ENCODE measurements around the gene EMC6.

The EMC6 gene

DNA sequence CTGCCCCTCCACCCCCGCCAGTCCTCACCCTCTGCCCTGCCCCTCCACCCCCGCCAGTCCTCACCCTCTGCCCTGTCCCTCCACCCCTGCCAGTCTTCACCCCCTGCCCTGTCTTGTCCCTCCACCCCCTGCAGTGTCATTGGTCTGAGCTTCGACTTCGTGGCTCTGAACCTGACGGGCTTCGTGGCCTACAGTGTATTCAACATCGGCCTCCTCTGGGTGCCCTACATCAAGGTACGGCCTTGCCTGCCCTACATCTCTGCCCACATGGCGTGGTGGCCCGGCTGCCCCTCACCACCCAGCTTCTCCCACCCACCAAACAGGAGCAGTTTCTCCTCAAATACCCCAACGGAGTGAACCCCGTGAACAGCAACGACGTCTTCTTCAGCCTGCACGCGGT, 12.3 kb upstream of the EMC6 start:
- no peak for DNase-seq (ENCODE audit: low spot score)

- no peak for DNase-seq (ENCODE audit: low spot score)
Observed at GRCh38 chr17:3656755-3657587, 11.6 kb upstream of the EMC6 start.

DNA sequence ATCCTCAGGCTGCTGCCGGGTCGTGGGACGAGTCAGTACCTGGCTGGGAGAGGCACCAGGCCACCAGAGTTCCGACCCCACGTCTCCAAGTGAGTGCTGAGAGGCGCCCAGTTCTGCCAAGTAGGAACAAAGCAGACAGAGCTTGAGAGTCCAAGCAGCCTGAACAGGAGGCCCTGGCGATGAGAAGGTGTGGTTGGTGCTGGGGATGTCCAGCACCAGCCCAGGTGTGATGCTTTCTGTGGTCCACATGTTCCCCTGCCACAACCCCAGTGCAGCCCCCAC, 11.1 kb upstream of the EMC6 start:
- DNase-seq (ENCODE audit: low spot score), result no peak

- no peak for DNase-seq (ENCODE audit: low spot score)
Observed at GRCh38 chr17:3657874-3658783, 10.5 kb upstream of the EMC6 start.

DNA sequence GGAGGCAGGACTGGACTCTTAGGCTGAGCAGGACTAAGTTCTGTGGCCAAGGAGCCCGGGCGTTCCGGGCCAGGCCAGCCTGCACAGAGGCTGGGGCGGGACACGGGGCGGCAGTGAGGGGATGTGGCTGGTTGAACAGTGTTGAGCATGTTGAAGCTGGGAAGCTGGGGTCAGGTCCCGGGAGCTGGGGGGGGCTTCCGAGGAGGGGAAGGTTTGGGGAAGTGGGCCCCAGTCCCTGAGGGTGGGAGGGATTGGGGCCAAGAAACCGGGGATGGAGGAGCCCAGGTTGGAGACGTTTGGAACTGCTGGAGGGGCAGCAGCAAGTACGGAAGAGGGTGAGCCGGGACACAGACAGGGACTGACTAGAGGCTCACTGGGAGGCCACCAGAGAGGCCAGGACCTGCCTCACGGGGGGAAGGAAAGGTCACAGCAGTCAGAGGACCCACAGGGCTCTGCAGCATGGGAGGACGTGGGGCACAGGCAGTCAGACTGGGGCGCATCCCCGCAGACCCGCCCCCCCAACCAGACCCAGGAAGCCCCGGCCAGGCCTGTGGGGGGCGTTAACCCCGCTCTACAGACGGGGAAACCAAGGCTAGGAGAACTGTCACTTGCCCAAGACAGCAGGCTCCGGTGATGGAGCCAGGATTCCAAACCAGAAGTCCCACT, 9.7 kb upstream of the EMC6 start:
- DNase-seq (ENCODE audit: low spot score), result no peak

DNA sequence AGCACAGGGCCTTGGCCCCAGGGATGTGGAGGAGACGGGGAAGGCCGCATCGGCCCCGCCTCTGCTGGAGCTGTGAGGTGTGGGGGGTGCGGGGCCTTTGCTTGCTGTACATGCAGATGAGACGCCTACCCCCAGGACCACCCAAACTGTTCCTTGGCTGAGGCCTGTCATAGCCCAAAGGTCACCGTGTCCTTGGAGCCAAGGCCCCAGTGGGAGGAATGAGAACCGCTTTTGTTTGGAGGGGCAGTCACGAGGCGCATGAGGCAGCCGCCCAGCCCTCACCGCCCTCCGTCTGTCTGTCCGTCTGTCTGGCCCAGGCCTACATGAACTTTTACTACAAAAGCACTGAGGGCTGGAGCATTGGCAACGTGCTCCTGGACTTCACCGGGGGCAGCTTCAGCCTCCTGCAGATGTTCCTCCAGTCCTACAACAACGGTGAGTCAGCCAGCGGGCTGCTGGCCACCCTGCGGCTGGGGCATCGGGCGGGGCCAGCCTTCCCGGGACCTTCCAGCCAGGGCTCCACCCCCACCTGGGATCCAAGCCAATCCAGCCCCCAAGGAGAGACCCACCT, 9.0 kb upstream of the EMC6 start:
- DNase-seq (ENCODE audit: low spot score), result peak; percentile 94

GRCh38 chr17:3660311-3660891, 8.2 kb upstream of the EMC6 start:
- DNase-seq (ENCODE audit: low spot score), result no peak

- DNase-seq (ENCODE audit: low spot score), result no peak
Observed at GRCh38 chr17:3663102-3664011, 5.3 kb upstream of the EMC6 start.

DNA sequence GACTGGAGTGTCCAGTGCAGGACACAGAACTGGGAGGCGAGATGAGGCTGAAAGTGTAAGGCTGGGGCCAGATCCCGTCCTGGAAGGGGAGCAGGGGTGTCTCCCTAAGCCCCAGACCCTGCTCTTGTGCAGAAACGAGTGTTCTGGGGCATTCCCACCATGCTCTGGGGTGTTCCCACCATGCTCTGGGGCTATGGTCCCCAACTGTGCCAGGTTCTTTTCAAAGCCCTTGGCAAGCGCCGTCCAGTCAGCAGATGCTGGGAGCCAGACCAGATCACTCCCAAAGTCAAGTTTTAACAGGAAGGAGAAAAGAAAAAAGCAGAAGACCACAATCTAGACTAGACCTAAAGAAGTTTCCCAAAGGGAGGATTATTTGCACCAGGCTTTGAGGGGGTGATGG, 2.8 kb upstream of the EMC6 start:
- no peak for DNase-seq (ENCODE audit: low spot score)

- DNase-seq (ENCODE audit: low spot score), result no peak
Observed at GRCh38 chr17:3666516-3666915, 2.1 kb upstream of the EMC6 start.

- DNase-seq (ENCODE audit: low spot score), result peak; percentile 95
Observed at GRCh38 chr17:3667366-3668278, 990 bp upstream of the EMC6 start.

- no peak for DNase-seq (ENCODE audit: low spot score)
Observed at GRCh38 chr17:3669085-3669347, 404 bp downstream of the EMC6 start.

GRCh38 chr17:3669548-3669947, 936 bp downstream of the EMC6 start:
- DNase-seq (ENCODE audit: low spot score), result no peak

GRCh38 chr17:3672571-3672970, 4.0 kb downstream of the EMC6 start:
- DNase-seq (ENCODE audit: low spot score), result no peak

GRCh38 chr17:3675886-3676285, 7.3 kb downstream of the EMC6 start:
- no peak for DNase-seq (ENCODE audit: low spot score)

DNA sequence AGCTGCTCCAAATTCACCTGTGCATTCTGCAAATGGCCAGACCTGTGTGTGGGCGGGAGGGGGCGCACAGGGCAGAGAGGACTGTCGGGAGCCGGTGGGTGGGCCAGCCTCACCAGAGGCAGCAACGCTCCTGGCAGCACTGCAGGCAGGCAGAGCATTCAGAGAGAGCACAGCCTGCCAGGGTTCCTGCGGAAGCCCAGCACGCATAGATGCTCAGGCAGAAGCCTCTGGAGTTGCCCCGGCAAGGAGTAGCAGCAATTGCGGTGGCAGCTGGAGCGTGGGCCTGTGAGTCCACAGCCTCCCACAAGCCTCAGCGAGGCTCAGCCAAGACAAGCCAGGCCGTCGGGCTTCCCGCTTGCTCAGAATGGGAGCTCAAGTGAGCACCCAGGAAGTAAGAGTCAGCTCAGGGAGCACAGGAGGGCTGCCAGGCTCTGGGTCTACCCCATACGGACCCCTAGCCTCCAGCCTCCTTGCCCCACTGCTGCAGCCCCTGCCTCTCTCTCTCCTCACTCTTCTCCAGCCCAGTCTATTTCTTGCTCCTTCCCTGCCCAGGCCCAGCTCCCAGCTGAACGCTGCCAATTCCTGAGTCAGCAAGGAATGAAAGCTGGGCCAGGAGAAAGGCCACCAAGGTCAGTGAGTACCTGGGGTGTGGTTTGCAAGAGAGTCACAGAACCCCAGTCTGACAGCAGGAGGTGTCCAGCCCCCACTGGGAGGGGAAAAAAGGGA, 9.6 kb downstream of the EMC6 start:
- no peak for DNase-seq (ENCODE audit: low spot score)

GRCh38 chr17:3678821-3679530, 10.4 kb downstream of the EMC6 start:
- DNase-seq (ENCODE audit: low spot score), result no peak

- DNase-seq (ENCODE audit: low spot score), result no peak
Observed at GRCh38 chr17:3679531-3680126, 11.0 kb downstream of the EMC6 start.

- no peak for DNase-seq (ENCODE audit: low spot score)
Observed at GRCh38 chr17:3681057-3681456, 12.4 kb downstream of the EMC6 start.
